GM23338 (cell line): ENCODE data around the gene CCDC3. TPM values are rescaled to one million over a fixed set of nuclear protein-coding genes. Genes with fewer than 3 reads are reported as not detected.

ENCODE experiments used
- ATAC-seq: fragments of 200-7000 bp; cut with Tn5 transposase; 3 replicates; pipeline ENCODE4 v1.9.1; 2020
- DNase-seq: peaks from one replicate; pipeline ENCODE4 v3.0.0-alpha.2; 2015; ENCODE audit warnings: low spot score
- H2AFZ ChIP-seq: fragments of 200-600 bp; sonication (generic); 2 replicates; pipeline ENCODE4 v1.8.0; 2016; ENCODE audit warnings: antibody characterized with exemption, mild to moderate bottlenecking, moderate library complexity
- H3F3A ChIP-seq: fragments of 200-600 bp; sonication (generic); replicated peaks from 2 replicates; pipeline ENCODE4 v1.8.0; 2017; ENCODE audit warnings: antibody characterized with exemption, mixed run types, low read depth
- H3K27ac ChIP-seq: fragments of 200-600 bp; sonication (generic); 2 replicates; pipeline ENCODE4 v1.6.1; 2016; ENCODE audit warnings: low read depth
- H3K27me3 ChIP-seq: fragments of 200-600 bp; sonication (generic); 2 replicates; pipeline ENCODE4 v1.8.0; 2016; ENCODE audit warnings: mild to moderate bottlenecking, mixed run types, moderate library complexity; ENCODE audit not compliant: insufficient read depth
- H3K36me3 ChIP-seq: fragments of 200-600 bp; sonication (generic); 2 replicates; pipeline ENCODE4 v1.8.0; 2016; ENCODE audit warnings: mild to moderate bottlenecking; ENCODE audit not compliant: insufficient read depth
- H3K4me1 ChIP-seq: fragments of 200-600 bp; sonication (generic); 2 replicates; pipeline ENCODE4 v1.8.0; 2016; ENCODE audit warnings: mild to moderate bottlenecking, moderate library complexity; ENCODE audit not compliant: insufficient read depth
- H3K4me2 ChIP-seq: fragments of 200-600 bp; sonication (generic); 2 replicates; pipeline ENCODE4 v1.7.1; 2017; ENCODE audit warnings: mixed run types
- H3K4me3 ChIP-seq: fragments of 200-600 bp; sonication (generic); 2 replicates; pipeline ENCODE4 v1.6.1; 2016; ENCODE audit warnings: mixed run types
- H3K79me2 ChIP-seq: fragments of 200-600 bp; sonication (generic); replicated peaks from 2 replicates; pipeline ENCODE4 v1.8.0; 2017; ENCODE audit warnings: mild to moderate bottlenecking; ENCODE audit not compliant: insufficient read depth
- H3K9me2 ChIP-seq: fragments of 200-600 bp; sonication (generic); 2 replicates; pipeline ENCODE4 v1.8.0; 2017; ENCODE audit not compliant: insufficient read depth
- H4K20me1 ChIP-seq: fragments of 200-600 bp; sonication (generic); replicated peaks from 2 replicates; pipeline ENCODE4 v1.8.0; 2017; ENCODE audit warnings: mild to moderate bottlenecking; ENCODE audit not compliant: insufficient read depth
- H3K27ac Mint-ChIP-seq: 2 replicates; pipeline ENCODE4 v1.8.0; 2020; ENCODE audit warnings: inconsistent platforms, mild to moderate bottlenecking, moderate library complexity, mixed read lengths
- H3K27me3 Mint-ChIP-seq: 3 replicates; pipeline ENCODE4 v1.8.0; 2022; ENCODE audit warnings: low read depth, mild to moderate bottlenecking, moderate library complexity, mixed read lengths, inconsistent platforms; ENCODE audit not compliant: insufficient read depth, poor library complexity
- H3K36me3 Mint-ChIP-seq: 3 replicates; pipeline ENCODE4 v1.8.0; 2021; ENCODE audit warnings: low read depth, mild to moderate bottlenecking, inconsistent platforms, moderate library complexity, mixed read lengths
- H3K4me1 Mint-ChIP-seq: 3 replicates; pipeline ENCODE4 v1.8.0; 2020; ENCODE audit warnings: mild to moderate bottlenecking, inconsistent platforms, mixed read lengths
- H3K4me3 Mint-ChIP-seq: 3 replicates; pipeline ENCODE4 v1.8.0; 2021; ENCODE audit warnings: moderate library complexity, mild to moderate bottlenecking, inconsistent platforms, mixed read lengths
- H3K9me3 Mint-ChIP-seq: 3 replicates; pipeline ENCODE4 v1.8.0; 2020; ENCODE audit warnings: moderate library complexity, mild to moderate bottlenecking, inconsistent platforms, mixed read lengths
- CREB1 ChIP-seq: fragments of 250-450 bp; sonication (Bioruptor Pico); IDR thresholded peaks from 2 replicates; pipeline ENCODE4 v1.5.0; 2020; ENCODE audit warnings: low read depth, mild to moderate bottlenecking, moderate library complexity
- EZH2phosphoT487 ChIP-seq: fragments of 200-600 bp; sonication (generic); IDR thresholded peaks from one replicate; pipeline ENCODE4 v1.8.1; 2018; ENCODE audit warnings: antibody characterized with exemption; ENCODE audit not compliant: unreplicated experiment
- NANOG ChIP-seq: IDR thresholded peaks from 2 replicates; pipeline ENCODE4 v1.6.1; 2016; ENCODE audit warnings: antibody characterized with exemption, borderline replicate concordance
- POLR2AphosphoS5 ChIP-seq: IDR thresholded peaks from 2 replicates; pipeline ENCODE4 v1.6.1; 2016; ENCODE audit warnings: antibody characterized with exemption, low read depth
- STAT1 ChIP-seq: IDR thresholded peaks from one replicate; pipeline ENCODE4 v1.6.1; 2016; ENCODE audit warnings: antibody characterized with exemption; ENCODE audit not compliant: unreplicated experiment
- ZNF114 ChIP-seq: fragments of 250-450 bp; sonication (Bioruptor Pico); IDR thresholded peaks from 2 replicates; pipeline ENCODE4 v1.5.0; 2020; ENCODE audit warnings: mild to moderate bottlenecking, moderate library complexity
- ZNF331 ChIP-seq: fragments of 250-450 bp; sonication (Bioruptor Pico); IDR thresholded peaks from 2 replicates; pipeline ENCODE4 v1.5.0; 2020; ENCODE audit warnings: low read depth, mild to moderate bottlenecking, moderate library complexity
- polyA plus RNA-seq: library from polyadenylated mRNA; unstranded; fragments of >200 nt; fragmentation: Nextera tagmentation; extraction: Ambion mirVana; gene quantifications from 2 replicates; pipeline ENCODE4 v1.2.1, GENCODE V29; 2016
- total RNA-seq: library from RNA; depleted of rRNA; stranded (reverse); fragments of >200 nt; shearing (Covaris generic); gene quantifications from 2 replicates; pipeline ENCODE4 v1.2.3, GENCODE V29; 2014
- TF ChIP-seq, protein P1 (sequence below): IDR thresholded peaks from 2 replicates; pipeline ENCODE4 v1.6.1; 2016; ENCODE audit warnings: antibody characterized with exemption
- TF ChIP-seq, protein P2 (sequence below): fragments of 250-450 bp; sonication (Bioruptor Pico); IDR thresholded peaks from 2 replicates; pipeline ENCODE4 v1.5.0; 2020; ENCODE audit warnings: mild to moderate bottlenecking, moderate library complexity

The CCDC3 gene
- total and polyA plus RNA-seq, 2 experiments from 2014 or later: 1.4 to 5.2 TPM

GRCh38 chr10:12973149-12973718 lies 28.3 kb downstream of the CCDC3 start:
- Histone ChIP-seq H3K36me3 (no peaks in the 10 kb centered on the region), H4K20me1 (no peaks in the 10 kb centered on the region), H3K27me3 (no peaks in the 10 kb centered on the region), H3K4me2 (no peak overlapping the region), H3K79me2 (no peaks in the 10 kb centered on the region), H3K9me2 (no peaks in the 10 kb centered on the region), H3K4me3 (no peak overlapping the region), H3K4me1 (no peaks in the 10 kb centered on the region), H2AFZ (no peak overlapping the region), H3F3A (no peaks in the 10 kb centered on the region), H3K27ac (no peak overlapping the region)
- Mint-ChIP-seq H3K4me3 (no peak overlapping the region), H3K27me3 (peaks cover 7% of the 10 kb centered on the region), H3K4me1 (no peaks in the 10 kb centered on the region; the same call in 2 of the 3 replicates), H3K36me3 (no peaks in the 10 kb centered on the region), H3K27ac (no peak overlapping the region), H3K9me3 (0 out of 3 replicates have a peak, but pooled peaks cover under 1% of the 10 kb centered on the region)
- TF ChIP-seq, protein P1, sequence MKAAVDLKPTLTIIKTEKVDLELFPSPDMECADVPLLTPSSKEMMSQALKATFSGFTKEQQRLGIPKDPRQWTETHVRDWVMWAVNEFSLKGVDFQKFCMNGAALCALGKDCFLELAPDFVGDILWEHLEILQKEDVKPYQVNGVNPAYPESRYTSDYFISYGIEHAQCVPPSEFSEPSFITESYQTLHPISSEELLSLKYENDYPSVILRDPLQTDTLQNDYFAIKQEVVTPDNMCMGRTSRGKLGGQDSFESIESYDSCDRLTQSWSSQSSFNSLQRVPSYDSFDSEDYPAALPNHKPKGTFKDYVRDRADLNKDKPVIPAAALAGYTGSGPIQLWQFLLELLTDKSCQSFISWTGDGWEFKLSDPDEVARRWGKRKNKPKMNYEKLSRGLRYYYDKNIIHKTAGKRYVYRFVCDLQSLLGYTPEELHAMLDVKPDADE: no peak
- TF ChIP-seq NANOG: no peak
- no peak for TF ChIP-seq ZNF114 (CRISPR knock-in tag)
- no peak for TF ChIP-seq POLR2AphosphoS5
- ATAC-seq (peak; percentile 34; the same call in 2 of the 3 replicates), DNase-seq (peak; percentile 11)

GRCh38 chr10:12972146-12972545 lies 29.4 kb downstream of the CCDC3 start:
- no peak for ATAC-seq
- Histone ChIP-seq H2AFZ (no peak overlapping the region), H3K4me3 (no peak overlapping the region), H4K20me1 (no peaks in the 10 kb centered on the region), H3K79me2 (no peaks in the 10 kb centered on the region), H3F3A (no peaks in the 10 kb centered on the region), H3K36me3 (no peaks in the 10 kb centered on the region), H3K27ac (no peak overlapping the region), H3K27me3 (no peaks in the 10 kb centered on the region), H3K4me1 (no peaks in the 10 kb centered on the region), H3K4me2 (no peak overlapping the region), H3K9me2 (no peaks in the 10 kb centered on the region)
- no peak for DNase-seq
- TF ChIP-seq, protein P1: no peak
- no peak for TF ChIP-seq EZH2phosphoT487
- no peak for TF ChIP-seq ZNF331 (CRISPR knock-in tag)
- no peak for TF ChIP-seq CREB1 (CRISPR knock-in tag)
- TF ChIP-seq, protein P2, sequence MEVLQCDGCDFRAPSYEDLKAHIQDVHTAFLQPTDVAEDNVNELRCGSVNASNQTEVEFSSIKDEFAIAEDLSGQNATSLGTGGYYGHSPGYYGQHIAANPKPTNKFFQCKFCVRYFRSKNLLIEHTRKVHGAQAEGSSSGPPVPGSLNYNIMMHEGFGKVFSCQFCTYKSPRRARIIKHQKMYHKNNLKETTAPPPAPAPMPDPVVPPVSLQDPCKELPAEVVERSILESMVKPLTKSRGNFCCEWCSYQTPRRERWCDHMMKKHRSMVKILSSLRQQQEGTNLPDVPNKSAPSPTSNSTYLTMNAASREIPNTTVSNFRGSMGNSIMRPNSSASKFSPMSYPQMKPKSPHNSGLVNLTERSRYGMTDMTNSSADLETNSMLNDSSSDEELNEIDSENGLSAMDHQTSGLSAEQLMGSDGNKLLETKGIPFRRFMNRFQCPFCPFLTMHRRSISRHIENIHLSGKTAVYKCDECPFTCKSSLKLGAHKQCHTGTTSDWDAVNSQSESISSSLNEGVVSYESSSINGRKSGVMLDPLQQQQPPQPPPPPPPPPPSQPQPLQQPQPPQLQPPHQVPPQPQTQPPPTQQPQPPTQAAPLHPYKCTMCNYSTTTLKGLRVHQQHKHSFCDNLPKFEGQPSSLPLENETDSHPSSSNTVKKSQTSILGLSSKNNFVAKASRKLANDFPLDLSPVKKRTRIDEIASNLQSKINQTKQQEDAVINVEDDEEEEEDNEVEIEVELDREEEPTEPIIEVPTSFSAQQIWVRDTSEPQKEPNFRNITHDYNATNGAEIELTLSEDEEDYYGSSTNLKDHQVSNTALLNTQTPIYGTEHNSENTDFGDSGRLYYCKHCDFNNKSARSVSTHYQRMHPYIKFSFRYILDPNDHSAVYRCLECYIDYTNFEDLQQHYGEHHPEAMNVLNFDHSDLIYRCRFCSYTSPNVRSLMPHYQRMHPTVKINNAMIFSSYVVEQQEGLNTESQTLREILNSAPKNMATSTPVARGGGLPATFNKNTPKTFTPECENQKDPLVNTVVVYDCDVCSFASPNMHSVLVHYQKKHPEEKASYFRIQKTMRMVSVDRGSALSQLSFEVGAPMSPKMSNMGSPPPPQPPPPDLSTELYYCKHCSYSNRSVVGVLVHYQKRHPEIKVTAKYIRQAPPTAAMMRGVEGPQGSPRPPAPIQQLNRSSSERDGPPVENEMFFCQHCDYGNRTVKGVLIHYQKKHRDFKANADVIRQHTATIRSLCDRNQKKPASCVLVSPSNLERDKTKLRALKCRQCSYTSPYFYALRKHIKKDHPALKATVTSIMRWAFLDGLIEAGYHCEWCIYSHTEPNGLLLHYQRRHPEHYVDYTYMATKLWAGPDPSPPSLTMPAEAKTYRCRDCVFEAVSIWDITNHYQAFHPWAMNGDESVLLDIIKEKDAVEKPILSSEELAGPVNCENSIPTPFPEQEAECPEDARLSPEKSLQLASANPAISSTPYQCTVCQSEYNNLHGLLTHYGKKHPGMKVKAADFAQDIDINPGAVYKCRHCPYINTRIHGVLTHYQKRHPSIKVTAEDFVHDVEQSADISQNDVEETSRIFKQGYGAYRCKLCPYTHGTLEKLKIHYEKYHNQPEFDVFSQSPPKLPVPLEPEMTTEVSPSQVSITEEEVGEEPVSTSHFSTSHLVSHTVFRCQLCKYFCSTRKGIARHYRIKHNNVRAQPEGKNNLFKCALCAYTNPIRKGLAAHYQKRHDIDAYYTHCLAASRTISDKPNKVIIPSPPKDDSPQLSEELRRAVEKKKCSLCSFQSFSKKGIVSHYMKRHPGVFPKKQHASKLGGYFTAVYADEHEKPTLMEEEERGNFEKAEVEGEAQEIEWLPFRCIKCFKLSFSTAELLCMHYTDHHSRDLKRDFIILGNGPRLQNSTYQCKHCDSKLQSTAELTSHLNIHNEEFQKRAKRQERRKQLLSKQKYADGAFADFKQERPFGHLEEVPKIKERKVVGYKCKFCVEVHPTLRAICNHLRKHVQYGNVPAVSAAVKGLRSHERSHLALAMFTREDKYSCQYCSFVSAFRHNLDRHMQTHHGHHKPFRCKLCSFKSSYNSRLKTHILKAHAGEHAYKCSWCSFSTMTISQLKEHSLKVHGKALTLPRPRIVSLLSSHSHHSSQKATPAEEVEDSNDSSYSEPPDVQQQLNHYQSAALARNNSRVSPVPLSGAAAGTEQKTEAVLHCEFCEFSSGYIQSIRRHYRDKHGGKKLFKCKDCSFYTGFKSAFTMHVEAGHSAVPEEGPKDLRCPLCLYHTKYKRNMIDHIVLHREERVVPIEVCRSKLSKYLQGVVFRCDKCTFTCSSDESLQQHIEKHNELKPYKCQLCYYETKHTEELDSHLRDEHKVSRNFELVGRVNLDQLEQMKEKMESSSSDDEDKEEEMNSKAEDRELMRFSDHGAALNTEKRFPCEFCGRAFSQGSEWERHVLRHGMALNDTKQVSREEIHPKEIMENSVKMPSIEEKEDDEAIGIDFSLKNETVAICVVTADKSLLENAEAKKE (CRISPR knock-in tag): no peak
- no peak for TF ChIP-seq STAT1
- Mint-ChIP-seq H3K27ac (no peak overlapping the region), H3K27me3 (peaks cover 7% of the 10 kb centered on the region), H3K36me3 (no peaks in the 10 kb centered on the region), H3K4me3 (no peak overlapping the region), H3K4me1 (no peaks in the 10 kb centered on the region; the same call in 2 of the 3 replicates), H3K9me3 (peaks cover 9% of the 10 kb centered on the region; the same call in 2 of the 3 replicates)
